HG03439 (cell line): ENCODE results near the gene RRP8.

Experiments
- ATAC-seq: cut with Tn5 transposase; IDR thresholded peaks from one replicate; pipeline ENCODE4 v1.9.1; 2021; ENCODE audit warnings: mild to moderate bottlenecking, moderate library complexity; ENCODE audit not compliant: unreplicated experiment

The RRP8 gene

DNA sequence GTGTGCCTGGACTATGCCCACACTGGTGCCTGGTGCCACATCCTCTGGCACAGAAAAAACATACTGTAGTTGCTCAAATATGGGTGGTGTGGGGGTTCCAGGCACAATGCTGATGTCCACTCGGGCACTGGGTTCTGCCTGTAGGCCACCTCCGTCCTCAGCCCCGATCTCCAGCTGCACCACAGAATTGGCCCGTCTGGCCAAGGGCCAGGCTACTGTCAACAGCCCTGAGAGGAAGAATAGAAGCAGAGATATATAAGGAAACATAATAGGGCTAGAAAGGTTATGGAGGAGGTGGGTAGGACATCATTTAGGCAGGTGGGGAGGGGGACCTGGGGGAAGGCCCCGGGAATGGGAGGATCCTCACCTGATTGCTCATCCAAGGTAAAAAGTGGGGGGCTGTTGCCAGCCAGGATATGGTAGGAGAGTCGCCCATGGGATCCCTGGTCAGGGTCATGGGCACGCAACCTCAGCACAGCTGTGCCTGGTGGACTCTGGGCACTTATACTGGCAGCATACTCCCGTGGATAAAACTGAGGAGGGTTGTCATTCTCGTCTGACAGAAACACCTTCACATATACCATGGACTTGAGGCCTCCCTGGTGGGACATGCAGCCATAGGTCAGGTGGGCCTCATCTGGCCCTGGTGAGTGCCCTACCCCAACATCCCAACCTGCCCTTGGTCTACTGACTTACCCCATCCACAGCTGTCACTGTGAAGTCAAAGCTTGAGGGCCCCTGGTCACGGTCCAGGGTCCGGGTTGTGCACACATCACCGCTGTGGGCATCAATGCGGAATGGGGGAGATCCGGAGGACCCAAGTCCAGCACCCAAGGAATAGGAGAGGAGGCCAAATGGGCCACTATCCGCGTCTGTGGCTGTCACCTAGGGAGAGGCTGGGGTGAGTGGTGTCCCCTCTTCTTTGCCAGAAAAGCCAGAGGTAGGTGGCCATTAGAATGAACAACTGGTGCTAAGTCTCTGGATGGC lies 30.3 kb upstream of the RRP8 start:
- no peak for ATAC-seq

DNA sequence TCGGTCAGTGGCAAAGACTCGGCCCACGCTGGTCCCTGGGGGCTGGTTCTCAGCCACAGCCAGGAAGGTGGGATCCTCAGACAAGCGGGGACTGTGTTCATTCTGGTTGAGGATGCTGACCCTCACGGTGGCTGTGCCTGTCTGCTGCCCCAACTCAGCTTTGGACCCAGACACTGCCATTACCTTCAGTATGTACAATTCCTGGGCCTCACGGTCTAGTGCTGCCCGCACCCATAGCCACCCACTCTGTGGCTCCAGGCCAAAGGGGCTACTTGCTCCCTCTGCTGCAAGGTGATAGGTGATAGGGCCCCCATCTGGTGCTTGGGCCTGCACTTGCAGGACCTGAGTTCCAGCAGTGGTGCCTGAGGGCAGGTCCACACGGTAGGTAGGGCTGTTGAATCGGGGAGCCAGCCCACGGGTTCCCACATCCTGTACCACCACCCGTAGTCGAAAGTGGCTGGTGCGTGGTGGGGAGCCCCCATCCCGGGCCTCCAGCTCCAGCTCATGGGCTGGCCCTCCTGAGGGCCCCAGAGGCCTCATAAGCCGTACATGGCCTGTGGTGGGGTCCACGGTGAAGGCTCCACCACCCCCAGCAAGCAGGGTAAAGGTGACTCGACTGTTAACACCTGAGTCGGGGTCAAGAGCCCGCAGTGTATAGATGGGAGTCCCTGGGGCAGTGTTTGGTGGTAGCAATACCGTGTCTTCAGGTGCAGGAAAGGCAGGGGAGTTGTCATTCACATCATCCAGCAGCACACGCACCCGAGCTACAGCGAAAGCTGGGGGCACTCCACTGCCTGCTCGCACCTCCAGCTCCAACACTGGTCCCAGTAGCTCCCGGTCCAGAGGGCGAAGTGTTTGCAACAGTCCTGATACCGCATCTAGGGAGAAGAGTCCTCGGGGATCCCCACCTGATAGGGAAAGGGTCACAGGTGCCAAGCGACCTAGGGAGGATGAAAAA lies 29.0 kb upstream of the RRP8 start:
- no peak for ATAC-seq

DNA sequence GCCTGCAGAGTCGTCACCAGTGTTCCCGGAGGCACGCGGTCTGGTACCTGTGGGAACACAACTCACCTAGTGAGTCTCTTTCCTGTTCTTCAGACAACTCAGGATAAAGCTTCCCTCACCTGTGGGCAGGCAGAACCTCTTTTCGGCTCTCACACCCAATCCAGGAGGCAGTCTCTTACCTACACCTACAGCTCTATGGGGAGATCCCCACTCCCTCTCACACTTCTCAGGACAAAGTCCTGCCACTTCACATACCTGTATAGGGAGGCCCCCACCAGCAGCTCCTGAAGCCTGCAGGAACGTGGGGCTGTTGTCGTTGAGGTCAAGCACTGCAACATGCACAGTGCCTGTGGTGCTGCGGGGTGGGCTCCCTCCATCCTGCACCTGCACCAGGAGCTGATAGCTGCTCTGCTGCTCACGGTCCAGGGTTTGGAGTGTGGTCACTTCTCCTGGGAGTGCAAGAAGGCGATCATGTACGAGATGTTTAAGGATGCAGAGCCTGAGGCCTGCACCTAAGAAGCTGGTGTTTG lies 28.0 kb upstream of the RRP8 start:
- ATAC-seq, result no peak

DNA sequence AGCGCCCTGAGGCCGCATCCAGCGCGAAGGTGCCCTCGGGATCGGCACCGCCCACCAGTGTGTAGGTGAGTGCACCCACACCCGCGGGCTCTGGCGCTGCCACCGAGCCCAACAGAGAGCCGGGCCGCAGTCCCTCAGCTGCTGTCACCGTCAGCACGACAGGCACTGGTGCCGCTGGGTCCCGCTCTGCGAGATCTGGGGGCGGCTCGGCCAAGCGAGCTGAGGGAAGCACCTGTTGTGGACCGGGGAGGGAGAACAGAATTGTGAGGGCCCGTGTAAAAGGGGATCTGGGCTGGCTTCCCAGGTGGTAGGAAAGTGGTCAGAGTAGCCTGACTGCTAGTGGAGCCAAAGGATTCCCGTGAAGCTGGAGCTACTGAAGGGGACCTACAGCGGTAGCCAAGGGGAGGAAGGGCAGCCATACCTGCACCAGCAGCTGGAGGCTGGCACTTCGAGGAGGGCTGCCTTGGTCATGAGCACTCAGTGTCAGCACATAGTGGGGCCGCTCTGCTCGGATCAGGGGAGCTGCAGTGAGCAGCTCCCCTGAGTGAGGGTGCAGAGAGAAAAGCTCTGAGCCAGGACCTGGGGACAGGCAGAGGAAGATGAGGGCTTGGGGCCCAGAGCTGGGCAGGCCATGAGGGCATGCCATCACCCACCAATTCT lies 27.3 kb upstream of the RRP8 start:
- ATAC-seq, result no peak

DNA sequence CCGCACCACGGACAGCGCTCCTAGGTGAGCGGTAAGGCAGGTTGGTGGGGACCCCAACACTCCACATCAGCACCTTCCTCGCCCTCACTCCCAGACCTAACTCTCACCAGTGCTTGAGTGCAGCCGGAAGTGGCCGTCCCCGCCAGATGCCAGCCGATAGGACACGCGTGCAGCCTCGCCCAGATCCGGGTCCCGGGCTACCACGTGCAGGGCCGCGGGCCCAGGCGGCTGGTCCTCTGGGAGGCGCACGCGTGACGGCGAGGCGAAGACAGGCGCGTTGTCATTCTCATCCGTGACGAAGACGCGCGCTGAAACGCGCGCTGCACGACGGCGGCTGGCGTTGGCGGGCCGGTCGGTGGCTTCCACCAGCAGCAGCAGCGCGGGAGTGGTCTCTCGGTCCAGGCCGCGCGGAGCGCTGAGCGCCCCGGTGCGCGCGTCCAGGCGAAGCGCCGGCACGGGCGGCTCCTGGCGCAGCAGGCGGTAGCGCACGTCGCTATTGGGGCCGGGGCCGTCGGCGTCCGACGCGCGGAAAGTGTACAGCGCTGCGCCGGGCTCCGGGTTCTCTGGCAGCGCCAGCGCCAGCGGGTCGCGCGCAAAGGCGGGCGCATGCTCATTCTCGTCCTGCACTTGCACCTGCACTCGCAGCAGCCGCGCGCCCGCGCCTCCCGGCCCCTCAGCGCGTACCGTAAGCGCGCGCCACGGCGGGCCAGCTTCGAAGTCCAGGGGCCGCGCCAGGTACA lies 26.6 kb upstream of the RRP8 start:
- no peak for ATAC-seq

DNA sequence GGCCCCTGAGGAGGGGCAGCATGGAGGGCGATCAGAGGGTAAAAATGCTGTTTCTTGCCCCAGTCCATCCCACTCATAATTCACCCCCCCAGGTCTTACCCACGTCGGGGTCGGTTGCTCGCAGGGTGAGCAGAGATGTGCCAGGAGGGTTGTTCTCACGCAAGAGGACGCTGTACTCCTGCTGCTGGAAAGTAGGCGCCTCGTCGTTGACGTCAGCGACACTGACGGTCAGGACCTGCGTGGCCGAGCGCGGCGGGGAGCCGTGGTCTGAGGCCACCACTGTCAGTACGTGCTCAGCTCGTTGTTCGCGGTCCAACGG lies 26.1 kb upstream of the RRP8 start:
- ATAC-seq, result no peak

DNA sequence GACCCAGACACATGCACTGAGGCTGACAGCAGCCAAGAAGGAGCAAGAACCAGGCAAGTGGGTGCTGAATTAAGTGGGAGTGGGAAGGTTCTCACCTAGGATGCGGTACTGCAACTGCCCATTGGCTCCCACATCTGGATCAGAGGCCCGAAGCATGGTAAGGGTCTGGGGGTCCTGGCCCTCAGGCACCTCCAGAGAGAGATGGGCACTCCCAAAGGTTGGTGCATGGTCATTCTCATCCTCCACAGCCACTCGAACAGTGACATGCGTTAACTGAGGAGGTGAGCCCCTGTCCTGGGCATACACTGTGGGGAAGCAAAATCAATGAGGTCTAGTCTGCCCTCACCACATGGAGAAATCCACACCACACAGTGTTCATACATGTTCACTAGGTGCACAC lies 25.1 kb upstream of the RRP8 start:
- no peak for ATAC-seq

DNA sequence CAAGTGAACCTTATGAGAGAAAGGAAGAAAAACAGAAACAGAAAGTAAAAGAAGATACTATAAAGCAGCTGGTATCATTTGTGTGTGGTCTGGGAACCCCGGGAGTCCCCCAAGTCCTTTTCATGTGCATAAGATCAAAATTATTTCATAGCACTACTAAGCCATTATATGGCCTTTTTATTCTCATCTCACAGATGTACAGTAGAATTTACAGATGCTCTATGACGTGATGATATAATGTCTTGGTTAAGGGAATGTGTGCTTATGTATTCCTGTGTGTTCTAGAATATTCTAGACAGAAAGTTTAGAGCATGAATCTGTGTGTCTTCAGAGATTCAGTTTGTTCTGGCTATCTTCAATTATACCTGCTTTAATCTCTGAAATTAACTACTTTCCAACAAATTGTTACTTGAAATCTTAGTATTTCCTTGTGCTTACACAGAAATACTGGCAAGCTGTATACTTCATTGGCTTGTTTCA lies 24.4 kb upstream of the RRP8 start:
- peak; percentile 56 for ATAC-seq

DNA sequence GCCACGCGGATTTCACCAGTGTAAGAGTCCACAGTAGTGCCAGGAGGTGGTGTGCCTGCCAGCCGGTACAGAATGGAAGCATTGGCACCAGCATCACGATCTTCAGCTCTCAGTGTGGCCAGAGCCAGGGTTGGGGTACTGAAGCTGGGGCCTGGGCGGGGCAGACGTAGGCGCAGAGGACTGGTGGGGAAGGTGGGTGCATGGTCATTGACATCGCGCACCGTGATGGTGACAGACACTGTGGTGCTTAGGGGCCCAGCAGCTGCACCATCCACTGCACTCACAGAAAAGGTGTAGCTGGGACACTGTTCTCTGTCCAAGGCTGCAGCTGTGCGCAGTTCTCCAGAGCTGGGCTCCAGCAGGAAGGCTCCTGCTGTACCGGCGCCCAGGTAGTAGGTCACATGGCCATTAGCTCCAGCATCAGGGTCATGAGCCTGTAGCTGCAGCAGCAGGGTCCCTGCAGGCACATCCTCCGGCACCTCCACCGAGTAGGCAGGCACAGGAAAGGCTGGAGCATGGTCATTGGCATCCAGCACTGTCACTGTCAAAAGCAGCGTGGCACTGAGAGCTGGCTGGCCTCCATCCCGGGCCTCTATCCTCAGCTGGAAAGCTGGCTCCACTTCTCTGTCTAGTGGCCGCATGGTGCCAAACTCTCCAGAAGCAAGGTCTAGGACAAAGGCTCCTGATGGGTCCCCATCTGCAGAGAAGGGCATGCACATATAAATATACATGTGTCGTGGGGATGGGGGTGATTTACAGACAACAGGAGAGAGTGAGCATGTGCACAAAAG lies 23.8 kb upstream of the RRP8 start:
- ATAC-seq, result no peak

DNA sequence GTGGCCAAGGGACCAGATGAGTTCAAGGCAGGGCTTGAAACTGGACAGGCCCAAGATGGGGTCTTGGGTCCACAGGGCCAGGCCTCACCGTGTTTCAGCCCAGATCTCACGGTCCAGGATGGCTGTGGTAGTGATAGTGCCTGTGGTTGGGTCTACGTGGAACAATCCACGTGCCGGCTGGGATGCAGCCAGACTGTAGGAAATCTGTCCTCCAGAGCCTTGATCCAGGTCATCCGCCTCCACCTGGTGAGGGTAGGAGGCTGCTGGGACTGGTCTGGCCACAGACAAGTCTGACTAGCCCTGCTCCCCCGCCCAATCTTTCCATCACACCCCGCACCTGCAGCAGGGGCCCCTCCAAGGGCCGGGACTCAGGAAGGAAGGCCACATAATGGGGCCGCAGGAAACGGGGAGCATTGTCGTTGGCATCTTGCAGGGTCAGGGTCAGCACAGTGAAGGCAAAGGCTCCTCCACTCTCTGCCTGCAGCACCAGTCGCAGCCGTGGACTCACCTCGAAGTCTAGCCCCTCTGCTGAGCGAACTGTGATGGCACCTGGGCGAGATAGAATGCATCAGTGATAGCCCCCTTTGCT lies 22.5 kb upstream of the RRP8 start:
- ATAC-seq, result no peak

DNA sequence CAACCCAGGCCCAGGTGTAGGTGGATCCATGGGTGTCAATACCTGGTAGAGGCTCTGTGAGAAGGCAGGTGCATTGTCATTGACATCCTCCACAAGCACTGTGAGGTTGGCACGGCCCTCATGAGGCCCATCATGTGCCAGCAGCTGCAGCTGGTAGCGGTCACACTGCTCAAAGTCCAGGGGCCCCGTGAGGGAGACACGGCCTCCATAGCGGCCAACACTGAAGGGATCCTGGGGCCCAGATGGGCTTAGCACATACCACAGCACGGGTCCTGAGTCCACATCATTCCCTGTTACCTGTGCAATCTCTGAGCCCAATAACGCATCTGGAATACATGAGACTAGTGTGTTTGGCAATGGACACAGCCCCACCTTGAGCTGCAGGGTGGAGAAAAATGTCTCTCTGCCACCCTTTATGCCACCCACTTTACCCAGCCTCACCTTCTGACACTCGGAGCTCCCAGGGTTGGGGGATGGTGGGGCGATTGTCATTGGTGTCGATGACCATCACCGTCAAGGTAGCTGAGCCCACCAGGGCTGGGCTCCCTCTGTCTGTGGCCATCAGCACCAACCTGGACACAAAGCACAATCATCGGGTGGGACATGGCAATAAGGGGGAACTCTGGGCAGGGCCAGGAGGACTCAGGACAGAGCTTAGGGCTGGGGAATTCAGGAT lies 21.9 kb upstream of the RRP8 start:
- no peak for ATAC-seq

DNA sequence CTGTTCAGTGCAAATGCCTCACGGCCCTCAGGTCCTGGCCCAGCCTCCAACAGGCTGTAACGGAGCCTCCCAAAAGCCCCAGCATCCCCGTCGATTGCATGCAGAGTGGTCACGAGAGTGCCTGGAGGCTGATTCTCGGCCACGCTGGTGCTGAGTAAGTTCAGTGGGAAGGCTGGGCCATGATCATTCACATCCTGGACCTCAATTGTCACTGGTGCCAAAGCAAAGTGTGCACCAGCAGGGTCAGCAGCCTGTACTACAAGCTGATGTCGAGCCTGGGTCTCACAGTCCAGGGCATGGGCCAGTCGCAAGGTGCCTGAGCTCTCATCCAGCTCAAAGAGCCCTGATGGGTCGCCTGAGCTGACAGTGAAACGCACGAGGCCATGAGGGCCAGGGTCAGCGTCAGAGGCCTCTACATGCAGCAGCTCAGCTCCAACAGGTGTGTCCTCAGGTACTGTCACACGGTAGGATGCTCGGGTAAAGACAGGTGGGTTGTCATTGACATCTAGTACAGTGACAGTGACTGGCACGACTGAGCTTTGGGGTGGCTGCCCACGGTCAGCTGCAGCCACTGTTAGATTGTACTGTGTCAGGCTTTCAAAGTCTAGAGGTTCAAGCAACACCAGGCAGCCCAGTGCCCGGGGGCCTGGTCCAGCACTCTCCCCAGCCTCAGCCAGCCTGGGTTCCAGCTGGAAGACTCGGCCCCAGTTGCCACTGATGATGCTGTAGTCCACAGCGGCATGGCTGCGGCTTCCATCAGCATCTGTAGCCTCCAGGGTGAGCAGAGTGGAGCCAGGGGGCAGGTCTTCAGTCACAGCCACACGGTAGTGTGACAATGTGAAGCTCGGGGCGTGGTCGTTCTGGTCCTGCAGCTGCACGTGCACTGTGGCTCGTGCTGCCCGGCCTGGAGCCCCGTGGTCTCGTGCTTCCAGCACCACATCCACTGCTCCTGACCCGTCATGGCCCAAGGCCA lies 20.3 kb upstream of the RRP8 start:
- ATAC-seq, result no peak

DNA sequence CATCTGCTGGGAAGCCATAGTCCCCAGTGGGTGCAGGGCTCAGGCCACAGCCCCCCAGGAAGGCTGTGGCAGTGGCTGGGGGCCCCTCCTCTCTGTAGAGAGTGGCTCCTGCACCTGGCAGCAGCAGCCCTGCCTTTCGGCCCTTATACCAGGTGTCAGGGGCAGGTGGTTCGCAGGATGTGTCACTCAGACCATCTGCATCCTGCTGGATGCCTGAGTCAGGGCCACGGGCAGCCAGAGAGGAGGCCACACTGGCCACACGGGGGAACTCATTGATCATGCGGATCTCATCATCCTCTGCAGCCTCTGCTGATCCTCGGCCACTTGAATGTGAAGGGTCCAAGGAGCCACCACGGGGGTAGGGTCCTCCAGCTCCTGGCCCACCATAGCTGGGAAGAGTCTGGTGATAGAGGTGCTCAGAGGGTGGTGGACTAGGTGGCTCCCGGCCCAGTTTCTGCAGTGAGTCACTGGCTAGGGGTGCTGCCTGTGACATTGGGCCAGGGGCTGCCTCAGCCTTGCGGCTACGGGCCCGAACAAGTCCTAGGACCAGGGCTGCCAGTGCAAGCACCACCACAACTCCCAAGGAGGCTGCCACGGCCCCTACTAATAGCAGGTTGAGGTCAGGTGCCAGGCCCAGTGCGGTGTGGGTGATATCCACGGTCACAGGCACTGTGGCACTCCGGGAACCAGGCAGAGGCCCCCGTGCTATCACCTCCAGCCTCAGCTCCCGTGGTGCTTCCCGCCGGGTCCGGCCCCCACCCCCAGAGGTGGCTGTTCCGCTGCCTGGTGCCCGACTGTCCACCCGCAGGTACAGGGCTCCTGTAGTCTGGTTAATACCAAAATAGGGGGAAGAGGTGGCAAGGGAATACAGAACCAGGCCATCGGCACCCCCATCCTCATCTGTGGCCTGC lies 19.1 kb upstream of the RRP8 start:
- ATAC-seq, result no peak

DNA sequence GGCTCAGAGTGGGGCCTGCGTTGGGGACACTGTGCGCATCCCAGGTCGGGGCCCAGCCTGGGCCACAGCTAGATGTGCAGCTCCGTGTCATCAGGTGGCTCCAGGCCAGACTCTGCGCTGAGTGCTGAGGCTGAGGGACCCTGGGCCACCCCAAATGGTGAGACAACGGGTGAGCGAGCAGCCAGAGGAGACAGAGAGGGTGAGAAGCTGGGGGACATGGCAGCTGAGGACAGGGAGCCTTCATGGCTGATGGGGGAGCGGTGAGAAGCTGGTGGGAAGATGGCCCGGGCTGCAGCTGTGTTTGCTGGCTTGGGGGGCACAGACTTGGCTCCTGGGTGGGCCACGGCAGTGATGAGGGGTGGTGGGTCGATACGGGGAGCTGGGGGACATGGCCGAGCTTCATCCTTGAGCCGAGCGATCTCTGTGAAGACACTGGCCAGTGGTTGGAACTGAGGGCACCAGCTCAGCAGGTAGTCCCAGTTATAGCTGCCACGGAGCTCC lies 18.3 kb upstream of the RRP8 start:
- no peak for ATAC-seq

DNA sequence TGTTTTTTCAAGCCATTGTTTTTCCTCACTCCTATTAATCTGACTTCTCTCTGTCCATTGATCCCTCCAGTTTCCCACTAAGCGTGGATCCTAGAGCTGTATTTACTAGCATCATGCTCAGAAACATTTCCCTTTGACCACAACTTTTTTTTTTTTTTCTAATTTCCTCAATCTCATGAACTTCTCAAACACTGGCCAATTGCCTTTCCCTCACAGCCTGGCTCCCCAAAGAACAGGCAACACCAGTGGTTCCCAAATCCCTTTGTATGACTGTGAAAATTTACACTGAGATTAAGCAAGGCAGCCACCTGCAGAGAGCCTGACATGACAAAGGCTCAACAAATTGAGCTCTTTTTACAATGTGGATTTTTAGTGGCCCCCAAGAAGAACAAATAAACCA lies 17.2 kb upstream of the RRP8 start:
- no peak for ATAC-seq
